Tibial nerve (tissue), 4 donors: Measurements from ENCODE around the gene NCF4. TPM values are rescaled to one million over a fixed set of nuclear protein-coding genes. Genes with fewer than 3 reads are reported as not detected.

Experiments used
- DNase-seq, 2 donors: peaks; one replicate each; pipeline ENCODE4 v3.0.0-alpha.2; 2019; ENCODE audit warnings: low spot score in 2 of 2
- H3K27ac ChIP-seq, 4 donors: fragments of 200-600 bp; sonication (generic) in 3 of 4; one replicate each; pipeline ENCODE4 v1.5.1; 2017 to 2019; ENCODE audit warnings: mild to moderate bottlenecking in 1 of 4
- H3K27me3 ChIP-seq, 2 donors: fragments of 200-600 bp; sonication (generic) in 1 of 2; one replicate each; pipeline versions ENCODE4 v1.5.1 to v1.6.0; 2017 to 2019
- H3K36me3 ChIP-seq, 3 donors: fragments of 200-600 bp; sonication (generic); one replicate each; pipeline ENCODE4 v1.5.1; 2018 to 2019
- H3K4me1 ChIP-seq, 4 donors: fragments of 200-600 bp; sonication (generic) in 3 of 4; one replicate each; pipeline ENCODE4 v1.5.1; 2017 to 2019
- H3K4me3 ChIP-seq, 4 donors: fragments of 200-600 bp; sonication (generic) in 3 of 4; one replicate each; pipeline ENCODE4 v1.5.1; 2017 to 2019; ENCODE audit warnings: mild to moderate bottlenecking in 1 of 4, moderate library complexity in 1 of 4
- H3K9me3 ChIP-seq, 4 donors: fragments of 200-600 bp; sonication (generic) in 3 of 4; one replicate each; pipeline ENCODE4 v1.5.1; 2017 to 2019
- CTCF ChIP-seq, 5 experiments: fragments of 200-600 bp in 3 of 5; fragments of 450-650 bp in 2 of 5; sonication (generic) in 3 of 5; IDR thresholded peaks; one replicate each; pipeline ENCODE4 v1.5.1; 2016 to 2019; ENCODE audit warnings: antibody characterized with exemption in 5 of 5, mild to moderate bottlenecking in 3 of 5, moderate library complexity in 2 of 5
- EP300 ChIP-seq, 2 donors: sonication (generic); formaldehyde crosslinking; IDR thresholded peaks; one replicate each; pipeline ENCODE4 v1.6.1; 2017; ENCODE audit warnings: antibody characterized with exemption in 2 of 2, mild to moderate bottlenecking in 1 of 2
- POLR2A ChIP-seq, 2 donors: fragments of 450-650 bp; IDR thresholded peaks; one replicate each; pipeline ENCODE4 v1.6.1; 2017; ENCODE audit warnings: antibody characterized with exemption in 2 of 2, mild to moderate bottlenecking in 2 of 2, moderate library complexity in 2 of 2
- WGBS, 2 donors: methylation state at CpG; one replicate each; pipeline ENCODE4 v1.1.5; 2018; 5-methylcytosine and 5-hydroxymethylcytosine counted together
- total RNA-seq, 4 donors: library from RNA; depleted of rRNA; stranded (reverse); fragments of >200 nt; gene quantifications; one replicate each; pipeline ENCODE4 v1.1.0, GENCODE V29; 2016

Gene NCF4
- total RNA-seq, 4 donors from 2014 or later, result 14.2 to 71.4 (median 17.2) TPM

- Histone ChIP-seq H3K4me1 (no peaks in the 10 kb centered on the region), H3K9me3 (peaks cover 0 to 4% (median 0%) of the 10 kb centered on the region in 4 donors), H3K27me3 (peaks cover 0 to 19% of the 10 kb centered on the region in 2 donors), H3K36me3 (no peaks in the 10 kb centered on the region), H3K27ac (no peak overlapping the region), H3K4me3 (no peak overlapping the region)
- 82 to 84% methylated on average over 2 of the region's 2 CpGs for WGBS, 2 donors
- TF ChIP-seq POLR2A (IDR thresholded peaks at IDR 0.05) (no peak), EP300 (IDR thresholded peaks at IDR 0.05) (no peak), CTCF (IDR thresholded peaks at IDR 0.05) (no peak)
- no peak for DNase-seq
Observed at GRCh38 chr22:36830601-36831000, 30.2 kb upstream of the NCF4 start.

GRCh38 chr22:36831206-36831605 is 29.6 kb upstream of the NCF4 start:
- TF ChIP-seq EP300 (IDR thresholded peaks at IDR 0.05), result no peak
- no peak for TF ChIP-seq CTCF (IDR thresholded peaks at IDR 0.05)
- no peak for TF ChIP-seq POLR2A (IDR thresholded peaks at IDR 0.05)
- Histone ChIP-seq H3K4me3 (no peak overlapping the region), H3K9me3 (peaks cover 0 to 4% (median 0%) of the 10 kb centered on the region in 4 donors), H3K27ac (no peak overlapping the region), H3K4me1 (no peaks in the 10 kb centered on the region), H3K27me3 (peaks cover 0 to 19% of the 10 kb centered on the region in 2 donors), H3K36me3 (no peaks in the 10 kb centered on the region)
- DNase-seq, result no peak

DNA sequence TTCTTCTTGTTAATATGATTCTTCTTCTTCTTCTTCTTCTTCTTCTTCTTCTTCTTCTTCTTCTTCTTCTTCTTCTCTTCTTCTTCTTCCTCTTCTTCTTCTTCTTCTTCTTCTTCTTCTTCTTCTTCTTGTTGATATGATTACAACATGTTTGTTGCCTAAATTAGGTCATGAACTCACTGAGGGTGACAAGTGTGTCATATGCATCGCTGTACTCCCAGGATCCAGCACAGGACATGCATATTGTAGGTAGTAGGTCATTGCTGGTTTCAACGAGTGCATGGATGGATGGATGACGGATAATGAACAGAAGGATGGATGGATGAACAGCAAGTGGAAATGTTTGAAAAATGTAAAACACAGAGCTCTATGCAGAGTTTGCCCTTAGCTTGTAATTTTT is 29.1 kb upstream of the NCF4 start:
- Histone ChIP-seq H3K27me3 (peaks cover 0 to 19% of the 10 kb centered on the region in 2 donors), H3K36me3 (no peaks in the 10 kb centered on the region), H3K4me3 (no peak overlapping the region), H3K27ac (no peak overlapping the region), H3K9me3 (peaks cover 0 to 4% (median 0%) of the 10 kb centered on the region in 4 donors), H3K4me1 (no peaks in the 10 kb centered on the region)
- no peak for DNase-seq
- WGBS, 2 donors, result 87 to 89% methylated on average over 3 of the region's 3 CpGs
- TF ChIP-seq EP300 (IDR thresholded peaks at IDR 0.05), result no peak
- no peak for TF ChIP-seq POLR2A (IDR thresholded peaks at IDR 0.05)
- no peak for TF ChIP-seq CTCF (IDR thresholded peaks at IDR 0.05)

DNA sequence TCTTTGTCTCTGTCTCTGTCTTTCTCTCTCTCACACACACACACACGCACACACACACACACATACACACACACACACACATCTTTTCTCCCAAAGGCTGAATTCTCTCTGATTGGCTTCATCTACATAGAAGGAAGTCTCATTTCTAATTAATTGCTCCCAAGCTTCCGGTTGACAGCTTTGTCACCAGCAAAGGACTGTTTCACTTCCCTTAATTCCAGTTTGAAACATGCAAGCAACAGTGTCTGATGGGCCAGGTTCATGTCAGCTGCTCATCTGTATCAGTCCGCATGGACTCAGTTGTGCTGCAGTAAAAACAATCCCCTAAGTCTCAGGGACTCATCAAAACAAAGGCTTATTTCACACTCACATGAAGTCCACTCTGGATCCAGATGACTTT is 27.7 kb upstream of the NCF4 start:
- H3K36me3 ChIP-seq, result no peaks in the 10 kb centered on the region
- peaks cover 0 to 4% (median 0%) of the 10 kb centered on the region in 4 donors for H3K9me3 ChIP-seq
- H3K27ac ChIP-seq, result no peak overlapping the region
- no peaks in the 10 kb centered on the region for H3K4me1 ChIP-seq
- WGBS, 2 donors, result 64 to 76% methylated on average over 3 of the region's 3 CpGs
- DNase-seq, result no peak
- no peak for TF ChIP-seq POLR2A (IDR thresholded peaks at IDR 0.05)
- no peak for TF ChIP-seq EP300 (IDR thresholded peaks at IDR 0.05)
- TF ChIP-seq CTCF (IDR thresholded peaks at IDR 0.05), result no peak
- H3K4me3 ChIP-seq, result no peak overlapping the region
- H3K27me3 ChIP-seq, result peaks cover 0 to 19% of the 10 kb centered on the region in 2 donors

DNA sequence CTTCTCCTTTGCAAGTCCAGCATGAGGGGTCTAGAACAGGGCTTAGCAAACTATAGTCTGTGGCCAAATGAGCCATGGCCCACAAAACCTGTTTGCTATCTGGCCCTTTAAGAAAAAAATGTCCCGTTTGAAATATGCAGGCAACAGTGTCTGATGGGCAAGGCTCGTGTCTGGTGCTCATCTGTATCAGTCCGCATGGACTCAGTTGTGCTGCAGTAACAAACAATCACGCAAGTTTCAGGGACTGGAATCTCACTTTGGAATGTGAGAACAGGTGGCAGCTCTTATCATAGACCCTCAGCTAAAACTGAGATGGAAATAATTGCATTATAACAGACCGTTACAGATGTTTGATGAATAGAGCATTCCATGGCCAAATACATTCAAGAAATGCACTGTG is 24.9 kb upstream of the NCF4 start:
- H3K4me3 ChIP-seq, result no peak overlapping the region
- TF ChIP-seq EP300 (IDR thresholded peaks at IDR 0.05) (no peak), CTCF (IDR thresholded peaks at IDR 0.05) (no peak), POLR2A (IDR thresholded peaks at IDR 0.05) (no peak)
- H3K27me3 ChIP-seq, result peaks cover 0 to 20% of the 10 kb centered on the region in 2 donors
- no peak for DNase-seq
- WGBS, 2 donors, result 54 to 65% methylated on average over 5 of the region's 5 CpGs
- no peak overlapping the region for H3K27ac ChIP-seq
- H3K9me3 ChIP-seq, result peaks cover 0 to 4% (median 0%) of the 10 kb centered on the region in 4 donors
- H3K4me1 ChIP-seq, result no peaks in the 10 kb centered on the region
- H3K36me3 ChIP-seq, result no peaks in the 10 kb centered on the region
